BE2C (cell line): ENCODE measurements around the gene MLXIP.
"Not testable (repeated sequence)": the region's sequence is repeated elsewhere in the genome, so short reads cannot be mapped to it uniquely, and the experiment has no call there.

Source experiments
- DNase-seq: peaks from one replicate; pipeline ENCODE4 v3.0.0-alpha.2; 2020
- H3K27me3 ChIP-seq: fragments of 250-450 bp; sonication (Bioruptor Pico); 2 replicates; pipeline ENCODE4 v1.5.1; 2020; ENCODE audit warnings: mild to moderate bottlenecking
- H3K36me3 ChIP-seq: fragments of 250-450 bp; sonication (Bioruptor Pico); 2 replicates; pipeline ENCODE4 v1.5.1; 2020; ENCODE audit warnings: mild to moderate bottlenecking
- H3K4me1 ChIP-seq: fragments of 250-450 bp; sonication (Bioruptor Pico); 2 replicates; pipeline ENCODE4 v1.5.1; 2020
- H3K4me3 ChIP-seq: 2 replicates; pipeline ENCODE4 v1.5.1; 2011; ENCODE audit warnings: low read depth, low read length
- H3K9me3 ChIP-seq: fragments of 250-450 bp; sonication (Bioruptor Pico); 2 replicates; pipeline ENCODE4 v1.5.1; 2020
- CTCF ChIP-seq: IDR thresholded peaks from 2 replicates; pipeline ENCODE4 v1.5.1; 2012; ENCODE audit warnings: mild to moderate bottlenecking, low read depth, low read length

MLXIP gene

GRCh38 chr12:122099280-122099749, 20.8 kb downstream of the MLXIP start:
- no peak overlapping the region for H3K4me3 ChIP-seq
- H3K4me1 ChIP-seq: peaks cover 21% of the 10 kb centered on the region
- H3K36me3 ChIP-seq: no peaks in the 10 kb centered on the region; the same call in 1 of the 2 replicates
- DNase-seq: no peak
- H3K27me3 ChIP-seq: no peaks in the 10 kb centered on the region
- no peaks in the 10 kb centered on the region; the same call in 1 of the 2 replicates for H3K9me3 ChIP-seq
- no peak for TF ChIP-seq CTCF

GRCh38 chr12:122099856-122100255, 21.3 kb downstream of the MLXIP start:
- no peak for TF ChIP-seq CTCF
- no peak for DNase-seq
- Histone ChIP-seq H3K4me1 (peaks cover 21% of the 10 kb centered on the region), H3K9me3 (no peaks in the 10 kb centered on the region), H3K27me3 (no peaks in the 10 kb centered on the region), H3K36me3 (no peaks in the 10 kb centered on the region; the same call in 1 of the 2 replicates), H3K4me3 (no peak overlapping the region)

DNA sequence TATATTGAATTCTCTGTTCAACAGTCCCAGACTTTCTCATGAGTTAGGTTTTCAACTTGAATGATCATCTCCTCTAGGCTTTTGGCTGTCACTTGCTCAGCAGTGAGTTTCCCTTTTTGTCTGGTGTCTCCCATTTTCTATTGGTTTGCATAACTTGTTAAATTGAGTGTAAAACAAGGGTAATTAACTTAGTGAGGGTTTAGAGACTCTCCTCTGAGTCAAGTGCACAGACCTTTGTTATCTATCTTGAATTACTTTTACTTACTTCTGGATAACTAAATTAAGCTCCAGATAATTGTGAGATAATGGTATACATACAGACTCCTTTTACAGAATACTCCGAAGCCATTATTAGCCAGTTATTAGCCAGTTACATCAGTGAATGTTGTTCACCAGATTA, 22.0 kb downstream of the MLXIP start:
- DNase-seq: no peak
- Histone ChIP-seq H3K4me1 (peaks cover 21% of the 10 kb centered on the region), H3K36me3 (no peaks in the 10 kb centered on the region; the same call in 1 of the 2 replicates), H3K4me3 (no peak overlapping the region), H3K27me3 (no peaks in the 10 kb centered on the region), H3K9me3 (no peaks in the 10 kb centered on the region)
- no peak for TF ChIP-seq CTCF

- H3K36me3 ChIP-seq: no peaks in the 10 kb centered on the region; the same call in none of the 2 replicates
- no peak for DNase-seq
- H3K4me3 ChIP-seq: no peak overlapping the region
- H3K27me3 ChIP-seq: no peaks in the 10 kb centered on the region
- peaks cover 21% of the 10 kb centered on the region for H3K4me1 ChIP-seq
- TF ChIP-seq CTCF: no peak
- H3K9me3 ChIP-seq: no peaks in the 10 kb centered on the region
These were observed 23.8 kb downstream of the MLXIP start for GRCh38 chr12:122102331-122102730.

- no peaks in the 10 kb centered on the region for H3K27me3 ChIP-seq
- TF ChIP-seq CTCF: no peak
- H3K36me3 ChIP-seq: no peaks in the 10 kb centered on the region; the same call in none of the 2 replicates
- H3K4me3 ChIP-seq: no peak overlapping the region
- H3K9me3 ChIP-seq: no peaks in the 10 kb centered on the region
- no peak for DNase-seq
- peaks cover 5% of the 10 kb centered on the region for H3K4me1 ChIP-seq
These were observed 26.3 kb downstream of the MLXIP start for GRCh38 chr12:122104844-122105243.

GRCh38 chr12:122105496-122105895, 26.9 kb downstream of the MLXIP start:
- H3K9me3 ChIP-seq, H3K27me3 ChIP-seq, H3K4me3 ChIP-seq, H3K4me1 ChIP-seq, DNase-seq, H3K36me3 ChIP-seq: not testable (repeated sequence)

GRCh38 chr12:122106843-122107242, 28.3 kb downstream of the MLXIP start:
- no peak for DNase-seq
- H3K9me3 ChIP-seq: no peaks in the 10 kb centered on the region
- H3K4me1 ChIP-seq: peaks cover 3% of the 10 kb centered on the region
- H3K4me3 ChIP-seq: no peak overlapping the region
- H3K36me3 ChIP-seq: no peaks in the 10 kb centered on the region; the same call in none of the 2 replicates
- TF ChIP-seq CTCF: no peak
- H3K27me3 ChIP-seq: no peaks in the 10 kb centered on the region
